NCI-H69 (cell line): ENCODE results near the gene TRIP4.
A peak's percentile ranks its signal among the peaks of the same experiment; 100 is the strongest.
"Not testable (repeated sequence)": the region's sequence is repeated elsewhere in the genome, so short reads cannot be mapped to it uniquely, and the experiment has no call there.

ENCODE experiments used
- DNase-seq: peaks from one replicate; lab custom pipeline; 2025; lab: John Stamatoyannopoulos, UW

The TRIP4 gene

DNA sequence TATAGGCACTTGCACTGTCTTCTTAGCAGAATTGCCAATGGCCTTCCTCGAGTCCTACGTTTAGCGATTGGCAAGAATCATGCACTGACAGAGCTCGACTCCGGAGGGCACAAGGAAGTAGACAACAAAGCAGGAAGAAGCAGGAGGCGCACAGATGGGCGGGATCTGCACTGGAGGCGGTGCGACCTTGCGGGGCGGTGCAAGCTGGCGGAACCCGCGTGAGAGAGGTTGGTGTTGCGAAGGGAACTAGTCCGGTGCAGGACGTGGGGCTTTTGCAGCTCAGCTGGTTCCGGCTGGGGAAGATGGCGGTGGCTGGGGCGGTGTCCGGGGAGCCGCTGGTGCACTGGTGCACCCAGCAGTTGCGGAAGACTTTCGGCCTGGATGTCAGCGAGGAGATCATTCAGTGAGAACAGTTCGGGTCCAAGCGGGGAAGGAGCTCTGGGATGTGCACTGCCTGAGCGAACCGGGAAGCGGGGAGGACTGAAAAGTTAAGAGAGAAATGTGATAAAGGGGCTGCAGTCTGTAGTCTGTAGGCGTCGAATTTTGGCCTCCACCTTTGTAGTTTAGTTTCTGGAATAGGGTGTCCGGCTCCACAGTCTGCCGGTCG lies at the start of gene TRIP4:
TSS of gene TRIP4 (plus strand) at position 275 of the 607 bp plus-strand sequence. CDS start at position 303, 28 bp downstream.
- DNase-seq = peak; percentile 99

- no peak for DNase-seq
Measured at GRCh38 chr15:64340355-64340754, 47.3 kb upstream of the TRIP4 start.

DNA sequence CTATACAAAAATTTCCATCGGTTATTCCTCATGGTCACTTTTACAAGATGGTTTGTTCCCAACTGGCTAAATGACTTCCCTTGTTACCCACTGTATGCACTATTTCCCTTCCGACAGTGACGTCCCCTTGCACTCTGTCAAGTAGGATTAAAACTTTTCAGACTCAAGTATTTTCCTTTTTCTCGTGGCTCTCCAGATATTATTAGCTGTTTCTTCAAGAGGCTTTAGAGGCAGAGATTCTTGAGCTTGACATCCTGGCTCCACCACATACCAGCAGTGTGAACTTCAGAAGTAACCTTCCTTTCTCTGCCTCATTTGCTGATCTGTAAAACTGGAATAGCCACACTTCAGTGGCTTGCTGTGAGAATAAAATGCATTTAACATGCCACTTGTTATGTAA lies 45.7 kb upstream of the TRIP4 start:
- no peak for DNase-seq

DNA sequence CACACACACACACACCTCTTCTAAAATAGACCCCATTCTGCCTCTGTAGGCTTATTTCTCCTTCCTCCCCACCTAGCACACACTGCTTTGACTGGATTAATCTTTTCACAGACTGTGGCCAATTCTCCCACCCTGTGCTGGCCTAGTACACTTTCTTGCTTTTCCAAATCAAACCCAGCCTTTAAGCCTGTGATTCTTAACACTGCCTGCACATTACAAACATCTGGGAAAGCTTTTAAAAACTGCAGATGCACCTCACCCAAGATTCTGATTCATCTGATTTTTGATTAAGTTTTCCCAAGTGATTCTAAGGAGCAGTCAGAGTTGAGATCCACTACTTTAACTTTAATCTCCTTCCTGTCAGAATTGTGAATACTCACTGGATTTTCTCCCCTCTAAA lies 44.4 kb upstream of the TRIP4 start:
- DNase-seq = no peak

DNA sequence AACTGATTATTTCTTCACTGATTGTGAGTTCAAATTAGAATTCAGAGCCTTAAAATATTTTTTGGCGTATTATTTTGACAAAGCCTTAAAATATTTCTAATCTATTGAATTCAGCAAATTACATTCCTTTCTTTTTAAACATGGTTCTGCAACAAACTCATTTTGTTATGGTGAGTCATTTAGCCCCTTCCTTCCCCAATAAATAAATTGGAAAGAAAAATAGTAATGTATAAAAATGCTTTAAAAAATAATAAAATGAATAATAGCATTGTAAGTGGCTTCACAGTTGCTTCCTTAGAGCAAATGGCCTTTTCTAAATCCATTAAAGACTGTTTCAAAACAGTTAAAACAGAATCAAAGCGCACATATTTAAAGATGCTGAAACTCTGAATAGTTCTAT lies 43.8 kb upstream of the TRIP4 start:
- DNase-seq = no peak

DNA sequence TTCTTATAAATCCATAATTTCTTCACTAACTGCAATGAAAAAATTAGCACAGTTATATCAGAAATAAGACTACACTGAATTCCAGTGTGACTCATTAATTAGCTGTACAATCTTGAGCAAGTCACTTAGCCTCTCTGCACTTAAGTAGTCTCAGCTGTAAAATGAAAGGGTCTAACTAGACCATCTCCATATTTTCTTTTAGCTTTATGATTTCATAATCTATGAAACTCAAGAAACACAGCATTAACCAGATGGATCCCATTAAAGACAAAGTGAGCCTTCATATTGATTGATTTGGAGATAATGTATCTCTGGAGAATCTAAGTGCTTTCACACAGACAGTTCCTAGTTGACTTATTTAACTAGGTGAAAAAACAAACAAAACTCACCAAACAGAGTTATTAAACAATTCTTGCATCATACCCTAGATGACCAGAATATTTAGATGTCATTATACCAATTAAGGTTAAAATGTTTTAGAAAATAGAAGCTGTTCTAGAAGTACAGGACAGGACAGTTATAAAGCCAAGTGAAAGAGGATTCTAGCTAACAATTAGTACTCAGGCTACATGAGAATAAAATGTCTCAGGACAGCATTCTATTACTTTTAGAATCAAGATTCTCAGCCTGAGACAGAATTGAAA lies 42.9 kb upstream of the TRIP4 start:
- DNase-seq = peak; percentile 90

GRCh38 chr15:64346242-64346641 lies 41.4 kb upstream of the TRIP4 start:
- DNase-seq = not testable (repeated sequence)

- peak; percentile 50 for DNase-seq
Measured at GRCh38 chr15:64348455-64348854, 39.2 kb upstream of the TRIP4 start.

DNA sequence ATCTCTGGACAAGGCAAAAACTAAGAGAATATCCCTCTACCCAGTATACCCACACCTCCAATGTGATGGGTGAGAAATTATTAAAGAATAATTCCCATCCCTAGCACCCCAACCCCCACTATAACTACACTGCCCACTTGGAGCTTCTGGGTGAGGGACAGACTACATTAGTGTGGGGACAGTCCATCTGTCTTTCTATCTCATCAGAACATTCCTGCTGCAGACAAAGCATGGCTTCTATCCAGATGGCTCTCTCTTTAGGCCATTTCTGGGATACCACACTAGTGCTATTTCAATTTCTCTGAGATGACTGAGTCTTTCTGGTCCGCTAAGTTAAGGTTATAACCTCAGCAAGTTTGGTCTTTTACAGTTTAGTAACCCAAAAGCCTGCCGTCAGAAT lies 38.3 kb upstream of the TRIP4 start:
- no peak for DNase-seq

DNA sequence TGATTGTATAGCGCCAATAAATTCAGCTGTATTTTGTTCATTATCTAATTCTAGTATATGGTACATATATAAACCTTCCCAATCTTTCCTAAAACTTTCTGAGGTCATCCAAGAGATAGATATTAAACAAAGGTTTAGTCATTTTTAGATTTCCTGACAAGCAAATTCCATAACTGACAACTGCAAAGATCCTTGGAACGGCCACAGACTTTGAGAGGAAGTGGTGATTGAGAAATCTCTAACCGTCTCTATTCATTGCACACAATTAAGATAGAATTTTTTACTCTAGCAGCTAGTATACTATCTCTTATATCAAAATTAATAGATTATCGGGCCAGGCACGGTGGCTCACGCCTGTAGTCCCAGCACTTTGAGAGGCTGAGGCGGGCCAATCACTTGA lies 36.4 kb upstream of the TRIP4 start:
- no peak for DNase-seq

DNA sequence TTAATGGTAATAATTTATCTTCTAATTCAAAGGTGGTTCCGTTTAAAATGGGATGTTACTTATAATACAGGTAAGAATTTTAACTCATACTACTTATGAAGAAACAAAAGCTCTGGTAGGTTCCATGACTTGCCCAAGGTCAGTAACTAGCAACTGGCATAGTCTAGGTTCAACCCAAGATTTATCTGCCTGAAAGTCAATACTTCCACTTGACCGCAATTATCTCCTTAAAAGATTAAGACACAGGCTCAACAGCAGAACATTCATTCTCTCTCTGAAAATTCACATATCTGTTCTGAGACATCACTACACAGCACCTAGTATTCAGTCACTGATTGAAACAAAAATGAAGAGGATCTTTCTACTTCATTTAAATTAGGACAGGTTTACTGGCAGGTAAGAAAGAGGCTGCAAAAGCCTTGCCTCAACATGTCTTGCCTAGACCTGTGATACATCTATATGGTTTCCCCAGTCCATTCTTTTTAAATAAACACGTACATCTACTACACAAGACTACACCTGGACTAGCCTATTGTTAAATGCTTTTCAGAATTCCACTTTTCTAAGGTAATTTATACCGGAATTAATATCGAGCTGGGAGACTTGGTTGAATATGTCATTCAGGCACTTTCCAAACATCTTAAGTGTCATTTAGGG lies 32.8 kb upstream of the TRIP4 start:
- peak; percentile 37 for DNase-seq

DNA sequence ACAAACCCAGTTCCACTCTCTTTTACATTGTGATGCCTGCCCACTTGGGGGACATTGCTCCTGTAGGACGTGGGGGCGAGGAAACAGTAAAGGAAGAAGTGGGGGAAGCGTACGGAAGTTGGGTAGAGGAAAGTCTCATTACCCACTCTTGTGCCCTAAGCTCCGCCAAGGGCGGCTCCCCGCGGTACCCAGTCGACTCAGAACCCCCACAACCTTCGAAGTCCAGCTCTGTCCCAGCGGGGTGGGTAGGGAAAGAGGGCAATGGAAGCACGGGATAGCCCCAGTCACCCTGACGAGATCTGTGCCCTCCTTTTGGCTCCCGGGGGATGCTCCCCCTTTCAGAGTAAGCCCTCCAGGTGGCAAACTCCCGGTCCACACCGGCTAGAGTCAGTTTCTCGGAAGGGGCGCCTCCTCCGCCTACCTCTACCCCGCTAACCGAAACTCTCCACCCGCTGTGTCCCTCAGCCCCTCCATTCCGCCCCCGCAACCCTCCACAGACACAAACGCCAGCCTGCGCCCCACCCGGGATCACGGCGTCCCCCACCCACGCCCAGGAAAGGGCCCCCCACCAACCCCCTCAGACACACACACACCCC lies 32.2 kb upstream of the TRIP4 start:
- DNase-seq = peak; percentile 79

GRCh38 chr15:64355944-64356709 lies 31.5 kb upstream of the TRIP4 start, which contains the start of gene CSNK1G1:
Gene CSNK1G1 (minus strand): TSS chr15:64356173. CDS start chr15:64300499, 55,674 bp downstream.
- DNase-seq = peak; percentile 99

- no peak for DNase-seq
Measured at GRCh38 chr15:64356710-64357040, 31.0 kb upstream of the TRIP4 start.

GRCh38 chr15:64361259-64361658 lies 26.4 kb upstream of the TRIP4 start:
- DNase-seq = no peak

GRCh38 chr15:64369078-64369607 lies 18.5 kb upstream of the TRIP4 start:
- no peak for DNase-seq

DNA sequence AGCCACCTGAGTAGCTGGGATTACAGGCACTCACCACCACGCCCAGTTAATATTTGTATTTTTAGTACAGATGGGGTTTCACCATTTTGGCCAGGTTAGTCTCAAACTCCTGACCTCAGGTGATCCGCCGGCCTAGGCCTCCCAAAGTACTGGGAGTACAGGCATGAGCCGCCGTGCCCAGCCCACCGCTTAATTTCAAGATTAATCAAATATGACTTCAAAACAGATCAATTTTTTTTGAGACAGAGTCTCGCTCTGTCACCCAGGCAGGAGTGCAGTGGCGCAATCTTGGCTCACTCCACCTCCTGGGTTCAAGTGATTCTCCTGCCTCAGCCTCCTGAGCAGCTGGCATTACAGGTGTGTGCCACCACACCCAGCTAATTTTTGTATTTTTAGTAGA lies 16.3 kb upstream of the TRIP4 start:
- DNase-seq = not testable (repeated sequence)

DNA sequence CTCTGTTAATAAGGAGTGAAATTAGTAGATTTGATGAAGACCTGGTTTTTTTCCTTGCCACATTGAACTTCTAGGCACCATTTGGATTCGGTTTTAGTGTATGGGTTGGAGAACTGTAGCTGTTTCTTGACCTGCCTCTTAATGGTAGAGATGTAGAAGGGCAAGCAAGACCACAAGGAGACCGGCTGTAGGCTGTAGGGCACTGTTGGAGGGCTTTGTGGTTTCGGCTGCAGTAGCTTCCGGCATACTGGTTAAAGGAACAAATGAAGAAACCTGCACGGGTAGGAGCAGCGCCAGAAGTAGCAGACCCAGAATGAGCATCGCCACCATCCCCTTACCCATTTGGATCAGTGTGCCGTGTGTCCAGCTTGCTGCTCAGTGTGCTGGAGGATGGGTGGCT lies 14.3 kb upstream of the TRIP4 start:
- DNase-seq = no peak

DNA sequence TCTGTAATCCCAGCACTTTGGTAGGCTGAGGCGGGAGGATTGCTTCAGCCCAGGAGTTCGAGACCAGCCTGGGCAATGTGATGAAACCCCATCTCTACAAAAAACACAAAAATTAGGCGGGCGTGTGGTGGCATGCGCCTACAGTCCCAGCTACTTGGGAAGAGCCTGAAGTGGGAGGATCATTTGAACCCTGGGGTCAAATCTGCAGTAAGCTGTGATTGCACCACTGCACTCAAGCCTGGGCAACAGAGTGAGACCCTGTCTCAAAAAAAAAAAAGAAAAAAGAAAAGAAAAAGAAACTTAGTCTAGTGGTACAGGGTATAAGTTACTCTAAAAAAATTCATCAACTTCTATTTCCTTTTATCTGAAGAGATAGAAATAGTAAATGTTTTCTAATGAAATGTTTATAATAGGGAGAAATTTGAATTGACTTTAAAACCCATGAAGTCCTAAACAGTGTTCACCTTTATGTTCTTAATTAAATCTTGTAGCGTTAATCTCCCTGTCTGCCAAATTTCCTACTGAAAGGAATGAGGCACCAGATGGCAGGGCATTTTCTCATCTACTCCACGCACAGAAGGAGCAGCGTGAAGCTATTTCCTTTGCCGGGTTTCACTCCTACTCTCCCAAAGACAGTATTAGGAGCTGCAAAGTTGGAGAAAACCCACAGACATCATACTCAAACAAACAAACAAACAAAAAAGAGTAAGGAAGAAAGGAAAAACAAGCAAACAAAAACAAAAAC lies 8.2 kb upstream of the TRIP4 start:
- DNase-seq = peak; percentile 71

GRCh38 chr15:64380130-64380870 lies 7.3 kb upstream of the TRIP4 start:
- DNase-seq = peak; percentile 51
